Omental fat pad (tissue), 4 donors: Measurements from ENCODE around the gene AP2A1. TPM values are rescaled to one million over a fixed set of nuclear protein-coding genes. Genes with fewer than 3 reads are reported as not detected.
"Not testable (repeated sequence)": the region's sequence is repeated elsewhere in the genome, so short reads cannot be mapped to it uniquely, and the experiment has no call there.

ENCODE experiments used
- ATAC-seq: fragments of 150-250 bp; one replicate; pipeline ENCODE4 v1.9.1; 2016; ENCODE audit warnings: mild to moderate bottlenecking, moderate library complexity; ENCODE audit not compliant: low FRiP score
- DNase-seq: peaks from one replicate; pipeline ENCODE4 v3.0.0-alpha.2; 2019; ENCODE audit warnings: low spot score
- total RNA-seq, 4 donors: library from RNA; depleted of rRNA; stranded (reverse); fragments of >200 nt; gene quantifications; one replicate each; pipeline ENCODE4 v1.1.0, GENCODE V29; 2016
- TF ChIP-seq, protein P1 (sequence below), 3 donors: fragments of 450-650 bp; IDR thresholded peaks; one replicate each; pipeline ENCODE4 v1.5.1; 2016 to 2017; ENCODE audit warnings: antibody characterized with exemption in 3 of 3, mild to moderate bottlenecking in 3 of 3, moderate library complexity in 2 of 3

The AP2A1 gene
- total RNA-seq, 4 donors from 2014 or later = 63.9 to 88.0 (median 72.4) TPM

DNA sequence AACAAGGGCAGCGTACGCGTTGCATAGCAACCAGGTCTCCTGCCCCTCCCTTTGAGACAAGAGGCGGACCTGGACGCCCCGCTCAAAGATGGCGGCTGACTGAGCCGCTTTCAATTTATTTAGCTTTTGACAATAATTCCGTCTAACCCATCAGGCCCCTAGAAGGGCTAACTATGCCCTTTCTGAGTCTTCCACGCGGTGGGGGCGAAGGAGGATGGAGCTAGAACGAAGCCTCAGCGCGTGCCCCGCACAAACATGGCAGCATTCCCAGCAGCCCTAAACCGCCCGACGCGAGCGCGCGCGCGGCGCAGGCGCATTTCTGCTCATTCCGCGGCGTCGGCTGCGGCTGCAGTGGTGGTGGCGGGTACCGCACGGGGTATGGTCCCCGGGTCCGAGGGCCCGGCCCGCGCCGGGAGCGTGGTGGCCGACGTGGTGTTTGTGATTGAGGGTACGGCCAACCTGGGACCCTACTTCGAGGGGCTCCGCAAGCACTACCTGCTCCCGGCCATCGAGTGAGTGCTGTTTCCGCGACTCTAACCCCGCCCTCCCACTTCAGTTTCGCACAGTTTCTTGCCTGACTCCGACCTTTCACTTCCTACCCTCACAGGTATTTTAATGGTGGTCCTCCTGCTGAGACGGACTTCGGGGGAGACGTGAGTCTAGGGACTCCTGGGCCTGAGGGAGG, 51.3 kb downstream of the AP2A1 start, which contains the start of gene MED25:
MED25 (plus strand) TSS at position 326 of the 685 bp plus-strand sequence; CDS start at position 379, 53 bp downstream.
- ATAC-seq (peak; percentile 76), DNase-seq (peak; percentile 50)
- TF ChIP-seq, protein P1, sequence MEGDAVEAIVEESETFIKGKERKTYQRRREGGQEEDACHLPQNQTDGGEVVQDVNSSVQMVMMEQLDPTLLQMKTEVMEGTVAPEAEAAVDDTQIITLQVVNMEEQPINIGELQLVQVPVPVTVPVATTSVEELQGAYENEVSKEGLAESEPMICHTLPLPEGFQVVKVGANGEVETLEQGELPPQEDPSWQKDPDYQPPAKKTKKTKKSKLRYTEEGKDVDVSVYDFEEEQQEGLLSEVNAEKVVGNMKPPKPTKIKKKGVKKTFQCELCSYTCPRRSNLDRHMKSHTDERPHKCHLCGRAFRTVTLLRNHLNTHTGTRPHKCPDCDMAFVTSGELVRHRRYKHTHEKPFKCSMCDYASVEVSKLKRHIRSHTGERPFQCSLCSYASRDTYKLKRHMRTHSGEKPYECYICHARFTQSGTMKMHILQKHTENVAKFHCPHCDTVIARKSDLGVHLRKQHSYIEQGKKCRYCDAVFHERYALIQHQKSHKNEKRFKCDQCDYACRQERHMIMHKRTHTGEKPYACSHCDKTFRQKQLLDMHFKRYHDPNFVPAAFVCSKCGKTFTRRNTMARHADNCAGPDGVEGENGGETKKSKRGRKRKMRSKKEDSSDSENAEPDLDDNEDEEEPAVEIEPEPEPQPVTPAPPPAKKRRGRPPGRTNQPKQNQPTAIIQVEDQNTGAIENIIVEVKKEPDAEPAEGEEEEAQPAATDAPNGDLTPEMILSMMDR (IDR thresholded peaks at IDR 0.05) = peak in 1 of 3 donors; percentile 42

DNA sequence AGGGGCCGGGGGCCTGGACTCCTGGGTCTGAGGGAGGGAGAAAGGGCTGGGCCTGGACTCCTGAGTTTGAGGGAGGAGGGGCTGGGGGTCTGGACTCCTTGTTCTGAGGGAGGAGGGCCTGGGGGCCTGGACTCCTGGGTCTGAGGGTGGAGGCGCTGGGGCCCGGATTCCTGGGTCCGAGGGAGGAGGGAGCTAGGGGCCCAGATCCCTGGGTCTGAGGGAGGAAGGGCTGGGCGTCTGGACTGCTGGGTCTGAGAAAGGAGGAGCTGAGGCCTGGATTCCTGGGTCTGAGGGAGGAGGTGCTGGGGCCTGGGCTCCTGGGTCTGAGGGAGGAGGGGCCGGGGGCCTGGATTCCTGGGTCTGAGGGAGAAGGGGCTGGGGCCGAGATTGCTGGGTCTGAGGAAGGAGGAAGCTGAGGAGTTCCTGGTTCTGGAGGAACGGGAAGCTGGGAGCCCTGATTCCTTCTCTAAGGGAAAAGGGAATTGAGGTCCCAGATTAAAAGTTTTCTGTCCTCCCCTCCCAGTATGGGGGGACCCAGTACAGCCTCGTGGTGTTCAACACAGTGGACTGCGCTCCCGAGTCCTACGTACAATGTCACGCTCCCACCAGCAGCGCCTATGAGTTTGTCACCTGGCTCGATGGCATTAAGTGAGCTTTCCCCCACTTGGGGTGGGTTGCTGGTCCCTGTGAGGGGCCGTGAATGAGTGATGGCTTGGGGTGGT, 52.0 kb downstream of the AP2A1 start:
- no peak for DNase-seq
- no peak for ATAC-seq
- TF ChIP-seq, protein P1 (IDR thresholded peaks at IDR 0.05) = no peak

DNA sequence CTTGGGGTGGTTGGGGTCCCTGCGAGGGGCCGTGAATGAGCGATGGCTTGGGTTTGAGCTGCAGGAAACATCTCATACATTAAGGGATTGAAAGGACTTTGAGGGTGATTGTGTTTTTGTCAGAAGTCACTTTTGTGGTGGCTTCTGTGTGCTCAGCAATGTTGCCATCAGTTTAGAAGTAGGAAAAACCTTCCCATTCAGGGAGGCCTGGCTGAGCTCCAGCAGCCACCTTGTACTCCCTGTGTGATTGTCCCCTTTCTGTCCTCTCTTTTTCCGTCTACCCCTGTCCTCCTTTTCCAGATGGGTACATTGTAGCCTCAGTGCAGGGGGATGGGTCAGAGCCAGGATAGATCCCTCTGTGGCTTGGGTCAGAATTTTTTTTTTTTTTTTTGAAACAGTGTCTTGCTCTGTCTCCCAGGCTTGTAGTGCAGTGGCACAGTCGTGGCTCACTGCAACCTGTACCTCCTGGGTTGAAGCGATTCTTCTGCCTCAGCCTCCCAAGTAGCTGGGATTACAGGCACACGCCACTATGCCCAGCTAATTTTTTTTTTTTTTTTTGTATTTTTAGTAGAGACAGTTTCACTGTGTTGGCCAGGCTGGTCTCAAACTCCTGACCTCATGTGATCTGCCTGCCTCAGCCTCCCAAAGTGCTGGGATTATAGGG, 52.8 kb downstream of the AP2A1 start:
- not testable (repeated sequence) for ATAC-seq, DNase-seq

DNA sequence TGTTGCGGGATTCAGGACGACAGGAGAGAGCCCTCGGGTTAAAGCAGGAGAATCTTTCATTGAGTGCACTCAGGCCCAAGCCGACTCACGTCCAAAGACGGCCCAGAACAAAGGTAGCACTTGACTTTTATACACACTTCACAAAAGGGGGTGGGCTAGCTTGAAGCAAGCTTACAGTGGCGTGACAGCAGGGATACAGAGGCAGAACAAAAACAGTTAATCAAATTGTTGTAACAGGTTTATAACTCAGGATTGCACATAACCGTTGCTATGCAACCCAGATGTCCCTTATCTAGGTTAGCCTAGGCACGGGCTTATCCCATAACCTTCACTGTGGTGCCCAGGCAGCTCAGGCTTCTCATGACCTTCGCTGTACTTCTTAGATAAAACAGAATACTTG, 53.3 kb downstream of the AP2A1 start:
- ATAC-seq (no peak), DNase-seq (no peak)
- TF ChIP-seq, protein P1 (IDR thresholded peaks at IDR 0.05) = no peak

DNA sequence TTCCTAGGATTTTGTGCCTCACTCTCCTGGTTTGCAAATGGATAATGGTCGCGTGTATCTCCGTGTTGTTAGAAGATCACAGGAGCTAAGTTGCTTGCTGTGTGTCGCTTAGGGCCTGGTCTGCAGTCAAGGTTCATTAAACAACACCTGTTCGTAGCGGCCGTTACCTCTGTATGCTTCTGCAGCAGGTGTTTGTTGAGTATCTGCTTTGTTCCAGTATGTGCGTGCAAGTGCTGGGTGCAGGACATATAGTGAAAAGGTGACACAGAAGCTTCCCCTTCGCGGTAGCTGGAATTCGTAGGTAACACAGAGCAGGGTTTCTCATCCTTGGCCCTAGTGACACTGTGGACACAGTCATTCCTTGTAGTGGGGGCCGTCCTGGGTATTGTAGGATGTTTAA, 56.7 kb downstream of the AP2A1 start:
- ATAC-seq (no peak), DNase-seq (no peak)
- TF ChIP-seq, protein P1 (IDR thresholded peaks at IDR 0.05) = no peak

DNA sequence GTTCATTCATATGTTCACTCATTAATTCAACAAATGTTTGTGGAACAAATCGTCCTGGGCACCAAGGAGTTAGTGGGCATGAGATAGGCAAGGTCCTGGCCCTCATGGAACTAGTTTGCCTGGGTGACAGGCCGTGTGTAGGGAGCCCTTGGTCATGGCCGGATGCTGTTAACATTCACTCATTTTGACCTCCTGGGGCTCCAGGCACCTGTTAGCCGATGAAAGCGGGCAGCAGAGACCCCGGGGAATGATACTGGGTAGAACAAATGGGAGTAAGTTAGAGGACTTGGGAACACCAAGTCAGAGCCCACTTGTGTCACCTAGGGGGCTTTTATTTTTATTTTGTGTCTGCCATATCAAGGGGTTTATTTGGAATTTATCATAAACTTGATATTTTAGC, 57.9 kb downstream of the AP2A1 start:
- DNase-seq (no peak), ATAC-seq (no peak)
- TF ChIP-seq, protein P1 (IDR thresholded peaks at IDR 0.05) = no peak

DNA sequence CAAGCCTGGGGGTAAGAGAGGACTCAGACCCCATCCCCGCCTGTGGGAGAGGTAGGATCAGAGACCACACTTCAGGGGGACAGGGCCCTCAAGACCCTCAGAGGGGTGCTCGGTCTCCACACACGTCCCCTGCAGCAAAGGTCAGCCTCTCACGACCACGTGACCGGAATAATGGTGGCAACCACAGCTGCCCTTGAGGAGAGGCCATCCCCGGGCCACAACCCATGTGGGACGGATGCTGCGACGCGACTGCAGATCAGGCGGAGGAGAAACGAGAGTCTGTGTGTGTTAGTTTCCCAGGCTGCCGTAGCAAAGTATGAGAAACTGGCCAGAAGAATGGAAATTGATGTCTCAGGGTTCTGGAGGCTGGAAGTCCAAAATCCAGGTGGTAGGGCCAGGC, 60.2 kb downstream of the AP2A1 start:
- DNase-seq = no peak
- no peak for ATAC-seq
- TF ChIP-seq, protein P1 (IDR thresholded peaks at IDR 0.05) = no peak
